LNCaP clone FGC (cell line): ENCODE results near the gene ZC3H18.
A peak's percentile ranks its signal among the peaks of the same experiment; 100 is the strongest.

Experiments
- DNase-seq: peaks from one replicate; pipeline ENCODE4 v3.0.0-alpha.2; 2011; ENCODE audit warnings: low read depth
- H3K4me3 ChIP-seq: 2 replicates; pipeline ENCODE4 v1.5.1; 2011; ENCODE audit warnings: mild to moderate bottlenecking, low read depth, low read length, control low read depth
- CTCF ChIP-seq: IDR thresholded peaks from 2 replicates; pipeline ENCODE4 v1.5.1; 2012; ENCODE audit warnings: mild to moderate bottlenecking; ENCODE audit not compliant: control insufficient read depth, insufficient read depth; ENCODE audit errors: extremely low read depth

Gene ZC3H18

GRCh38 chr16:88624481-88624880 lies 54.3 kb downstream of the ZC3H18 start:
- TF ChIP-seq CTCF = no peak
- H3K4me3 ChIP-seq = no peak overlapping the region
- DNase-seq = no peak

- no peak for DNase-seq
- TF ChIP-seq CTCF = no peak
- H3K4me3 ChIP-seq = no peak overlapping the region
Measured at GRCh38 chr16:88624977-88625576, 54.9 kb downstream of the ZC3H18 start.

- no peak overlapping the region for H3K4me3 ChIP-seq
- DNase-seq = no peak
- no peak for TF ChIP-seq CTCF
Measured at GRCh38 chr16:88626646-88627045, 56.4 kb downstream of the ZC3H18 start.

GRCh38 chr16:88627531-88628411 lies 57.6 kb downstream of the ZC3H18 start:
- no peak for TF ChIP-seq CTCF
- H3K4me3 ChIP-seq = no peak overlapping the region
- DNase-seq = no peak

GRCh38 chr16:88628512-88628974 lies 58.3 kb downstream of the ZC3H18 start:
- DNase-seq = peak; percentile 38
- H3K4me3 ChIP-seq = no peak overlapping the region
- TF ChIP-seq CTCF = peak; percentile 35

GRCh38 chr16:88629835-88630234 lies 59.6 kb downstream of the ZC3H18 start:
- no peak overlapping the region for H3K4me3 ChIP-seq
- DNase-seq = no peak
- TF ChIP-seq CTCF = no peak
